Esophagus squamous epithelium (tissue), 4 donors: ENCODE data around the gene ROCK2.

Experiments used
- POLR2A ChIP-seq, 4 donors: fragments of 450-650 bp; IDR thresholded peaks; one replicate each; pipeline ENCODE4 v1.6.1; 2017; ENCODE audit warnings: antibody characterized with exemption in 4 of 4, mild to moderate bottlenecking in 4 of 4, moderate library complexity in 3 of 4
- TF ChIP-seq, protein P1 (sequence below), 6 experiments: fragments of 450-650 bp in 4 of 6; fragments of 200-600 bp in 2 of 6; sonication (generic) in 2 of 6; IDR thresholded peaks; one replicate each; pipeline ENCODE4 v1.5.1; 2016 to 2019; ENCODE audit warnings: antibody characterized with exemption in 6 of 6, mild to moderate bottlenecking in 4 of 6, moderate library complexity in 4 of 6

DNA sequence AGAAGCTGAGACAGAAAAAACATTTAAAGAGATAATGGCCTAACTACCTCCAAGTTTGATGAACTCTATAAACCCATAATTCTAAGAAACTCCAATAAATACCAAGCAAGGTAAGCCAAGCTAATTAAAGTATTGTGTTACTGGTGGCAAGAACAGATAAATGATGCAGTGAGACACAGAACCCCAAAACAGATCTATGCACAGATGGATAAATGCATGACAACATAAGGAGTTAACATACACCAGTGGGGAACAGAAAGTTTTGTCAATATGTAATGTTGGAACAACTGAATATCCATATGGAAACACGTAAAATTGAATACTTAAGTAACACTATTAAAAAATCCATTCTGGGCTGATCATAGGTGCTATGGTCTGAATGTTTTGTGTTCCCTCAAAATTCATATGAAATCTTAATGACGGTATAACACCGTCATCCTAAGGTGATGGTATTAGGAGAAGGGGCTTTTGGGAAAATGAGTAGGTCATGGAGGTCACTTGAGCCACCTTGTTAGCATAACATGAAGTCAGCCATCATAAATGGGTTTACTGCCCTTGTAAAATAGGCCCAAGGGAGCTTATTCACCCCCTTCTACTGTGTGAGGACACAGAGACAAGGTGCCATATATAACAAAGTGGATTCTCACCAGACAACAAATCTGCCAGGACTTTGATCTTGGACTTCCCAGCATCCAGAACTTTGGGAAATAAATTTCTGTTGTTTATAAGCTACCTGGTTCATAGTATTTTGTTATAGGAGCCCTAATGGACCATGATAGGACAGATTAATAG, 102.8 kb downstream of the ROCK2 start:
- TF ChIP-seq, protein P1, sequence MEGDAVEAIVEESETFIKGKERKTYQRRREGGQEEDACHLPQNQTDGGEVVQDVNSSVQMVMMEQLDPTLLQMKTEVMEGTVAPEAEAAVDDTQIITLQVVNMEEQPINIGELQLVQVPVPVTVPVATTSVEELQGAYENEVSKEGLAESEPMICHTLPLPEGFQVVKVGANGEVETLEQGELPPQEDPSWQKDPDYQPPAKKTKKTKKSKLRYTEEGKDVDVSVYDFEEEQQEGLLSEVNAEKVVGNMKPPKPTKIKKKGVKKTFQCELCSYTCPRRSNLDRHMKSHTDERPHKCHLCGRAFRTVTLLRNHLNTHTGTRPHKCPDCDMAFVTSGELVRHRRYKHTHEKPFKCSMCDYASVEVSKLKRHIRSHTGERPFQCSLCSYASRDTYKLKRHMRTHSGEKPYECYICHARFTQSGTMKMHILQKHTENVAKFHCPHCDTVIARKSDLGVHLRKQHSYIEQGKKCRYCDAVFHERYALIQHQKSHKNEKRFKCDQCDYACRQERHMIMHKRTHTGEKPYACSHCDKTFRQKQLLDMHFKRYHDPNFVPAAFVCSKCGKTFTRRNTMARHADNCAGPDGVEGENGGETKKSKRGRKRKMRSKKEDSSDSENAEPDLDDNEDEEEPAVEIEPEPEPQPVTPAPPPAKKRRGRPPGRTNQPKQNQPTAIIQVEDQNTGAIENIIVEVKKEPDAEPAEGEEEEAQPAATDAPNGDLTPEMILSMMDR (IDR thresholded peaks at IDR 0.05): no peak
- TF ChIP-seq POLR2A (IDR thresholded peaks at IDR 0.05): no peak
